ENCODE data around the gene APOL2.
"Not testable (repeated sequence)": the region's sequence is repeated elsewhere in the genome, so short reads cannot be mapped to it uniquely, and the experiment has no call there.

Gene APOL2

DNA sequence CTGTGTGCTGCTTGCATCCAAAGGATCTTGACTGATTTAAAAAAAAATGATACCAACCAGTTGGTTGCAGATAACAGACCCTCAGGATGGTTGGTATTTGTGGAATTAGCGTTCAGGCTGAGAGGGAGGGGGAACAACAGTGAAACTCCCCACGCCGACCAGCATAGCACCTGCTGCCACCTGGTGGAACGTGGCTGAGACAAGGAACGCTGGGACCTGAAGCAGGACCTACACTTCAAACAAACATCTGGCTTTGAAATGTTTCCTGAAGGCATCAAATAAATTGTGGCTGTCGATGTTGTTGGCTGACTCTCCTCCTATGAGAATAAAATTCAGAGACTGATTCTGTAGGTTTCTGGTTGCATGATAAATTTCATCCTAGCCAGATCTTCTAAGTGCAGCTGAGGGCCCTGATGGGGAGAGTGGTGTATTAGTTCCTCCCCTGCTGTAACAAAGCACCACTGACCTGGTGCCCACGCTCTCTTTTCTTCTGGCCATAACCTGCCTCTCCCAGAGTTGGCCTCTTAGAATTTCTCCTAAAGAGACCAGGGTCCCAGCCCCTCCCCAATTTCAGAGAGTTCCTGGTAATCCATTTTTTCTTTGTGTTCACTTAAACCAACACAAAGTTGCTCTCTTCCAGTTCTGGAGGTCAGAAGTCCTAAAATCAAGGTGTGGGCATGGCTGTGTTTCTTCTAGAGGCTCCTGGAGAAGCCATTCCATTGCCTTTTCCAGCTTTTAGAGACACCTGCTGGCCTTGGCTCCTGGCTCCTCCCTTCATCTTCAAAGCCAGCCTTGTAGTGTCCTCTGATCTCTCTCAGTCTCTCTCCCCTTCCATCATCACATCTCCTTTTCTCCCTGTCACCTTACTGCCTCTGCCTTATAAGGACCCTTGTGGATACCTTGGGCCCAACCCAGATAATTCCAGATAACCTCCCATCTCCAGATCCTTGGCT is 17.3 kb downstream of the APOL2 start:
- DNase-seq (ENCODE audit: low spot score): peak; percentile 64

DNA sequence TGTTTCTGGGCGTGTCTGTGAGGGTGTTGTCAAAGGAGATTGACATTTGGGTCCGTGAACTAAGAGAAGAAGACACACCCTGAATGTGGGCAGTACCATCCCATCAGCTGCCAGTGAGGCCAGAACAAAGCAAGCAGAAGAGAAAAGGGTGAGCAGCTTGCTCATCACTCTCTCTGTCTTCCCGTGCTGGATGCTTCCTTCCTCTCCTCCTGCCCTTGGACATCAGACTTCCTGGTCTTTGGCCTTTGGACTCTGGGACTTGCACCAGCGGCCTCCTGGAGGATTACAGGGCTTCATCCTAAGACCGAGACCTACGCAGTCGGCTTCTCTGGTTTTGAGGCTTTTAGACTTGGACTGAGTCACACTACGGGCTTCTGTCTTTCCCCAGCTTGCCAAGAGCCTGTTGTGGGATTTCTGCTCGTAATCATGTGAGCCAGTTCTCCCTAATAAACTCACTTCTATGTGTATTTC is 18.8 kb downstream of the APOL2 start:
- DNase-seq (ENCODE audit: low spot score): peak; percentile 62

DNA sequence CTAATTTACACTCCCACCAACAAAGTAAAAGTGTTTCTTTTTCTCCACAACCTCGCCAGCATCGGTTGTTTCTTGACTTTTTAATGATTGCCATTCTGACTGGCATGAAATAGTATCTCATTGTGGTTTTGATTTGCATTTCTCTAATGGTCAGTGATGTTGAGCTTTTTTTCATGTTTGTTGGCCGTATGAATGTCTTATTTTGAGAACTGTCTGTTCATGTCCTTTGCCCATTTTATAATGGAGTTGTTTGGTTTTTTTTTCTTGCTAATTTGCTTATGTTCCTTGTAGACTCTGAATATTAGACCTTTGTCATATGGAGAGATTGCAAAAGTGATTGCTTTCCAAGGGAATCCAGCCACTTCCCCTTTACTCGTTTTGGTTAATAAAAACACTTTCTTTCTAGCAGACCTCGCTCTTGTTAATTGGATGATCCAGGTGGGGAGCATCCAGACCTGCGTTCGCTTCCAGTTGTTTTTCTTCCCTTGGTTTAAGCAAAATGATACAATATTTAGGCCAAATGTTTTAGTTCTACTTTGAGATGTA is 20.6 kb downstream of the APOL2 start:
- no peak for DNase-seq (ENCODE audit: low spot score)

DNA sequence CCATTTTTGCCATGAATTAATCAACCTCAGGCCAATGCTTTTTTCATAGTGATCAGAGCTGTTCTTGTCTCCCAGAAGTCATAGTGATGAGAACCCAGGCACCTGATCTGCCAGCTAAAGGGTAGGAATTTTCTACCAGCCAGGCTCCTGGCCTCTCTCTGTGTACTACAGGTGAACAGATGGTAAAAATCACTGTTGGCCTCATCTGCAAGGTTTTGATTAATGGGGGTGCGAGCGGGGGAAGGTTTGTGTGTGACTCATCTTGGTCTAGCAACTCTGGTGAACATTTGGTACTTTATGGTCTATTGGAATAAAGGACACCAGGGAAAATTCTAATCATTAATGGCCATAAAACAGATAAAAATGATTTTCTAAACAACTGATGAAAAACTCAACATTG is 23.3 kb downstream of the APOL2 start:
- peak; percentile 94 for DNase-seq (ENCODE audit: low spot score)

DNA sequence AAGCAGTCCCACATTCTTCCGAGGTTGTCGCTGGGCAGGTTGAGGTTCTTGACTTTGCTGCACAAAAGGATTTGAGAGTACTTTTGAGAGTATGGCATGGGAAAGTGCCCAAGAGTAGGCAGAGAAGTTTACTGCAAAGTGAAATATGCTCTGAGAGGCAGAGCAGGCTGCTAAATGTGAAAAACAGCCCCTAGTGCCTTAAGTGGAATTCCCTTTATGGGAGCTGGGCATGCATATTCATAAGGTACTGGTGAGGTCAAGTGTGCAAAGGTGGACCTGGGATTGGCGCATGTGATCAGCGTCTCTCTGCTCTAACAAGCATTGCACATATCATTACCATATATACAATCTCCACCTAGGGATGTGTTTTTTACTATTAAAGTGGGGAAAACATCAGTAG is 25.7 kb downstream of the APOL2 start:
- no peak for DNase-seq (ENCODE audit: low spot score)

DNA sequence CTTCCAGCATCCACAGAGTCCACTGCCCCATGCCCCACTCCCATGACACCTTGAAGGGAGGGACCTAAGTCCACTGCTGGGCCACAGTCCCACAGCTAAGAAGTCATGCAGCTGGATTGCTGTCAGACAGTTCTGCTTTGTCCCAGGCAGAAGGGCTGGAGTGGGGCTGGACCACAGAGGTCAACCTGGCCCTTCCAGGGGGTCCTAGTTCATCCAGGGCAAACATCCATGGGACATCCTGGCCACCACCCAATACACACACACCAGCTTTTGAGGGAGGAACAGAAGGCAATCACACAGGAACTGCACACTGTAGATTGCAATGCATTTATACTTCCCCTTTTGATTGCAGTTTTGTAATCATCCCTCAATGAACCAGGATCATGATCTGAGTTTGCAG is 26.4 kb downstream of the APOL2 start:
- no peak for DNase-seq (ENCODE audit: low spot score)

DNA sequence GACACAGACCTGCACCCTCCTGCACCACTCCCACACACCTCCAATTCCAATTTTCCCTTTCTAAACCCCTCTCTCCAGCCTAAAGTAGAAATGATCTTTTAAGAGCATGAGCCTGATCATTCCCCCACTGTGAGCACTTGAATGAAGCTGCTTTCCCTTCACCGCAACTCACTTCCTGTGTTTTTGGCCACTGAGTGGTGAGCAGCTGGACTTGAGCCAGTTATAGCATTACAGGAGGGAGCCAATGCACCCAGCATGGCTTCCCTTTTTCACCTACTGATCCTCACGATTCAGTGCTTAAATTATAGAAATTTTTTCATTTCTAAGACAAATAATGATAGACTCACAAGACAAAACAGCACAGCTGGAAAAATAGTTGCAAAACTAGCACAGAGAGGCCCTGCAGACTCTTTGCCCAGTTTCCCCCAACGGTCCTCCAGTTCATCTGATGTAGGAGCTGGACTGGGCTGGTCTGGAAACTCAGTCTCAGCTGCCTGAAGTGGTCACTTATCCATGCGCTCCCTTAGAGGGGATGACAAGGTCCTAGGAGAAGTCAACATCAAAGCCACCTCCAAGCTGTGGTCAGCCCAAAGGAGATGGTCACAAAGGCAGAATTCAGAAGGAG is 28.0 kb downstream of the APOL2 start:
- DNase-seq (ENCODE audit: low spot score): no peak

DNA sequence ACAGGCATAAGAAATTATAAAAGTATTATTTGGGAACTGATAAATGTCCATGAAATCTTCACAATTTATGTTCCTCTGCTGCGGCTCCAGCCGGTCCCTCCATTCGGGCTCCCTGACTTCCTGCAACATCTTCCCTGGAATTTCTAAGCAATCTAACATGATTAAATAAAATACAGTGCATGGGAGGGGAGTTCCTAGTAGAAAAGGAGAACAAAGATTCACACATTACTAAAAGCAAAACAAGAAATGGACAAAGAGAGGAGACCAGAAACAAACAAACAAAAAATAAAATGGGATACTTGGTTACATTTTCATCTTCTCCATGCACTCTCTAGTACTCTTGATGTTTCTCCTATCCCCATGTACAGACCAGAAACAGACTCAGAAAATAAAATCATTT is 29.1 kb downstream of the APOL2 start:
- no peak for DNase-seq (ENCODE audit: low spot score)

DNA sequence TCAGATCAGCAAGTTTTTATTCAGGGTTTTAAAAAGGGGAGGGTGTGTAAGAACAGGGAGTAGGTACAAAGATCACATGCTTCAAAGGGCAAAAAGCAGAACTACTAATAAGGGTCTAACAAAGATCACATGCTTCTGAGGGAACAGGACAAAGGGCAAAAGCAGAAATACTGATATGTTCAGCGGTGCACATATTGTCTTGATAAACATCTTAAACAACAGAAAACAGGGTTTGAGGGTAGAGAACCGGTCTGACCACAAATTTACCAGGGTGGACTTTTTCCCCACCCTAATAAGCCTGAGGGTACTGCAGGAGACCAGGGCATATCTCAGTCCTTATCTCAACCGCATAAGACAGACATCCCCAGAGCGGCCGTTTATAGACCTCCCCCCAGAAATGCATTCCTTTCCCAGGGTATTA is 29.8 kb downstream of the APOL2 start:
- DNase-seq (ENCODE audit: low spot score): not testable (repeated sequence)

DNA sequence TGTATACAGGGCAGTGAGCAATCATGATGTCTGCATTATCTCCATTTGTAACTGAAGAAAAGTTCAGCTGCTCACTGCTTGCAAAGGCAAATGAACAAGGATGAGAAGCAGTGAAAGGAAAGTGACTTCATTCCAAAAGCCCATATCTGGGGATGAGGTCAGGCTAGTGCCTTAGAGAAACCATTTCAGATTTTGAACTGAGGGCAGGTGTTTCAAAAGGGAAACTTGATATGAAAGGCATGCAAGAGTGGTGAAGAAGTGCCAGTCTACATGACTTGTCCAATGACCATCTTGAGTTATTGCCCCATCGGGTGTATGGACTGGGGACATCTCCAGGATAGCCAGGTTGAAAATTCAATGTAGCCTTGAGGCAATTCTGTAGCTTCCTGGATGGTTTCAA is 30.4 kb downstream of the APOL2 start:
- DNase-seq (ENCODE audit: low spot score): no peak

DNA sequence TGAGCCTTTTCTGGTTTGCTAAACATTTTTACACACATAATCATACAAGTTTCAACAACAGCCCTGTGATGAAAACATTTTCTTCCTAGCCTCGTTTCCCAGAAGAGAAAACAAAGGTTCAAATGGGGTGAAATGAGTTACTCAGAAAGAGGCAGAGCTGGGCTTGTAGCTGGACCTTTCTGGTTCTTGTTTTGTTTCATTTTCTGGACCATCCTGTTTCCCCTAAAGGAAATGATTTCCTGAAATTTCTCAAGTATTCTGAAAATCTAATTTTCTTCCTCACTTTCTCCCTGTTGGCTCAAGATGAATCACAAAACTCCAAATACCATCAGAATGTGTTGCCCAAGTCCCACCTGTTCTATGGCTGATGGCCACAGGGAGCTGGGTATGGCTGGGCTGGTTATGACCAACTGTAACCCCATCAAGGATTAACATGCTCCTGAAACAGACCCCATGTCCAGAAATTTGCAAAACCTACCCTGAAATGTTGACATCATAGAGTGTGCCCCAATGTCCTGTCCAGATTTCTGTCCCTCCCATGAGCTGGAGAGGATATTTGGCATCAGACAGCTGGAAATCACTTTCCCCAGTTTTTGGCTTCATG is 31.1 kb downstream of the APOL2 start:
- DNase-seq (ENCODE audit: low spot score): no peak

DNA sequence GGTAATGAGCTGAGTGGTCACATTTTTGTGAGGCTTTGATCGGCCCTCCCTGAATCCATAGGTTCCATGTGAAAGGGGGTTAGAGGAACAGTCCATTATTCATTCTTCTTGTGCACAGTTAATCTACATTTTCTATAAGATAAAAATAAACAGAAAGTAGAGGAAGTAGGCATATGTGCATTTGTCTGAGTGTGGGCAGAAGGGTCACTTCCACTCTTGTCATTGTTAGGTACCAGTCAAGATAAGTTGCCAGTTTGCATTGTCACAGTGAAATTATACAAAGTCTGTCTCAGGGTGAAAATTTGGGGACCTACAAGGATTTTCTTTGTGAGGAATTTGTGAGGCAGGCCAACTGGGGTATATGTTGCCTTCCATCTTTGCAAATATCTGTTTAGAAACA is 33.1 kb downstream of the APOL2 start:
- DNase-seq (ENCODE audit: low spot score): no peak

DNA sequence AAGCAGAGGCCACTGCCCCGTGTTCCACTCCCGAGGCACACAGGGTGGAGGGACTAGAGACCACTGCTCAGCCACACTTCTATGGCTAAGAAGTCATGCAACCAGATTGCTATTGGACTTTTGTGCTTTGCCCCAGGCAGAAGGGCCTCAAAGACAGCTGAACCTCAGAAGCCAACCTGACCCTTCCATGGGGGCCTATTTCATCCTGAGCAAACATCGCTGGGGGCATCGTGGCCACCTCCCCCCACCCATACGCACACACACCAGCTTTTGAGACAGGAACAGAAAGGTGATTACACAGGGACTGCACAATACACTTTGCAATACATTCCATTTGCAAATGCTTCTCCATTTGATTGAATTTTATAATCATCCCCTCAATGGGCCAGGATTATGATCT is 33.8 kb downstream of the APOL2 start:
- not testable (repeated sequence) for DNase-seq (ENCODE audit: low spot score)

DNA sequence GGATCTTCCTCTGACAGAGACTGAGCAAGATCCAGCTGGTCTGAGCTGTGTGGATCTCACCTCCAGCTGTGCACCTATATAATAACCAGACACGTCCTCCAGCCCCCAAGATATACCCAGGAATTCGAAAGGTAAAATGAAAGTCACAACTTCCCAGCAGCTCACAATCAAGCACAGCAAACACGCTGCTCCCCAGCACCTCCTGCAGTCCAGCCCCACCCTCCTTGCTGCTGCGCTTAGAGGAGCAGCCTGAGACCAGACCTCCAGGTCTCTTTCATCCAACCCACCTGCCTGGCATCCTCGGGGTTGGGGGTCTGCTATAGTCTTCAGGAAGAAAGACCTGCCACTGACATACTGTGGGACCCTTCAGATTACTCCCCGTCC is 34.7 kb downstream of the APOL2 start:
- no peak for DNase-seq (ENCODE audit: low spot score)

DNA sequence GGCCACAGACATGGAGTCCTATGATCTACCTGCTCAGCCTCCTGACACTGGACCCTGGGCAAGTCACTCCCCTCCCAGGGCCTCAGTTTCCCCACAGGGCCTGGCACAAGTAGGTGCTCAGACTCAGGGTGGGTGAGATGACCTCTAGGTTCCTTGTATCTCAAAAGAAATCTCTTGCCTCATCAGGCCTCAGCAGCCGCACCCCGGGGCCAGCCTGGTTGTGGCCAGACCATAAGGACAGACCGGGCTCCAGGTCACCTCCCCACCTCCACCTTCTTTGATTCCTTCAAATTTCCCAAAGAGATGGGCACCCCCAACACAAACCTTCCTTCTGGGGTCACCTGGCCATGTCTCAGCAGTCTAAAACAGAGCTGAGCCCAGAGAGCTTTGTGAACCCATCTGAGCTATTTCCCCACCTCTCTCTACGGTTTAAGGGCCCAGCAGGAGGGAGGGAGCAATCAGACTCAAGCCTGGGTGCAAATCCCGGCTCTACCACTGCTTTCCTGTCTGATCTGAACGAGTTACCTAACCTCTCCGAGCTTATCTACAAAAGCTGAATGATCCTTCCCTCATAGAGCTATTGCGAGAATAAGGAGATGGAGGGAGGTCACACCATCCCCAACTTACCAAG is 35.2 kb downstream of the APOL2 start:
- DNase-seq (ENCODE audit: low spot score): no peak

DNA sequence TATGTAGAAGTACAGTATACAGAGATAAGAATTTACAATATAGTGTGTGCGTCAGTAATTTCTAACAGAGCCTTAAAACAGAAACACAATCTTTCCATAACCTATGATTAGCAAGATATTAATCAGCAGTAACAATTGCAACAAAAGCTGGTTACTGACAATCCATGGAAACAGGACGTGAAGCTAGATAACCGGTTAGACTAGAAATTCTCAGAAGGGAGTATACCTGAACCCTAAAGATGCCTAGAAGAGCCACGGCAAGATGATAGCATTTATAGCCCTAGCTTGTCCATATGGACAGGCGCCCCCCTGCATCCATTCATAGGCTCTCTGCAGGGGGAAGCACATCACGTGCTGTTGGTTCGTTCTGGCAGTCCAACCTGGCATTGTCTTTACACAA is 35.9 kb downstream of the APOL2 start:
- DNase-seq (ENCODE audit: low spot score): not testable (repeated sequence)

DNA sequence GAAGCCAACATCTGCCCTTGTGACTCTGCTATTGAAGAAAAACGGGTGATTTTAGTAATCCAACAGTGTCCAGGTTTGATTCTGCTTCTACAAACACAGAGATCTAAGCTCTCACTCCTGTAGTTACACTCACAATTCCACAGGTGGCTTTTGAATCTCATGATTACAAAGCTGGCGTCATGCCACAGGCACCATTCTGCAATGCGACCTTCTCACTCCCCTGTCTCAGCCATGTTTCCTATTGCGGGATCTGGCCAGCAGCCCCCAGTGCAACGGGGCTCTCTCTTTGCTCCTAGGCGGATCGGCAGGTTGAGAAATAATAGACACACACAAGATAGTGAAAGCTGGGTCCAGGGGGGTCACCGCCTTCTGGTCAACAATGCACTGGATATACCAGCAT is 36.4 kb downstream of the APOL2 start:
- not testable (repeated sequence) for DNase-seq (ENCODE audit: low spot score)

DNA sequence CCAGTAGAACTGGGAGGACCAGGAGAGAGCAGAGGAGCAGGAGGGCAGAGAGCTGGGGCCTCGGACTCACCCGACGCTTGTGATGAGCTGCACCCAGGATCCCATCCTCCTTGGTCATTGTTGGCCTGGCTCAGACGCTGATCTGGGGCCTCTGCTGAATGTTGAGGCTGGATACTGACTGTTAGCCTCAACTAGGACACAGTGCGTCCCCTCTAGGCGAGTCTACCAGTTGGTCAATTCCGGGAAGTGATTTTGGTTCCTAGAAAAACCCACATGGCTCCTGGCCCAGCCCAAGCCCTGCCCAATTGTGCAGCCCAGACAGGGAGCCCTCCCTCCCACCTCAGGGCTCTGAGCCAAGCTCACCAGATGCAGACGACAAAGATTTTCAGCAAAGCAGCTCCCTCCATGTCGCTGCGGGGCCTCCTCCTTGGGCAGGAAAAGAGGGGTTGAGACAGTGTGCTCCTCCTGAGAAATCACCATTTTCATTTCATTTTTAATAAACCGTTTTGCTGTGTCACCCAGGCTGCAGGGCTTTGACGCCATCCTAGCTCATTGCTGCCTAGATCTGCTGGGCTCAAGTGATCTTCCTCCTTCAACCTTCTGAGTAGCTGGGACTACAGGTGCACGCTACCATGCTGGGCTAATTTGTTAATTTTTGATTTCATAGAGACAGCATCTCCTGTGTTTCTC is 37.6 kb downstream of the APOL2 start, which contains the start of gene APOL4:
Gene APOL4 (minus strand): TSS at position 180 of the 690 bp plus-strand sequence. CDS start 75 bp downstream, at position 105.
- peak; percentile 50 for DNase-seq (ENCODE audit: low spot score)

DNA sequence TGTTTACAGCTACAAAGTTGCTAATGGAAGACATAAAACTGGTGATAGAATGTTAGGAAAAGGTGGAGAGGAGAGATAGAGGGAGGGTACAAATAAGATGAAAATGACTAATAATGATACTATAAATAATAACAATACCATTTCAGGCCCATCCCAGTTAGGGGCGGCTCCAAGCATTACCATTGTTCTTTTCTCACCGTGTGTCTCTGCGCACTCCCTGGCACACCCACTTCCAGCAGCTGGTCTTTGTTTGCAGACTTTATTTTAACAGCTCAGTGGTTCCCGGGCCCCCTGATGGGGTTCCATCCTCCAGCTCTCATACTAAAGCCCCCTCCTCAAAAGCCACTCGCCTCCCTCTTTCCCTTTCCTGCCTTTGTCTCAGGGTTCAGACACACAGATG is 38.3 kb downstream of the APOL2 start:
- not testable (repeated sequence) for DNase-seq (ENCODE audit: low spot score)

DNA sequence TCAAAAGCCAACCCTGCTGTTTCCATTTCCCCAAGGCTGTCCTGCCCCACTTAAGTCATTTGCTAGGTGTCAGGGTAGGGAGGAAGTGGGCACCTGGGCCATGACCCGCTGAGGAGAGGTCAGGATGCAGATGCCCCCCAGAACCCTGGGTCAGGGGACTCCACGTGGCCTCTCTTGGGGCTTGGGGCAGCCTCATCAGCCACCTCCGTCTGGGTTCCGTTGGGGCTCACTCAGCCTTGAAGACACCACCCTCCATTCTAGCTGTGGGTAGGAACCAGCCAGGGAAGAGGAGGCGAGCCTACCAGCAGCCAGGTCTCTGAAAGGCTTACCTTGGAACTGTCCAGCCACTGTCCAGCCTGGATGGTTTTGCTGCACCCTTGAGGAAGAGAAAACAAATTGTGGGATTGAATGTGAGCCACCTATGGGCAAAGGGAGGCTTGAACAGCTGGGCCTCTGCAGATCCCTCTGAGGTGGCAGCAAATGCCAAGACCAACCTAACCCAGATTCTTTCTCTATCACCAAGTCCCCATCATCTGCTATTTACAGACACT is 40.3 kb downstream of the APOL2 start:
- no peak for DNase-seq (ENCODE audit: low spot score)

DNA sequence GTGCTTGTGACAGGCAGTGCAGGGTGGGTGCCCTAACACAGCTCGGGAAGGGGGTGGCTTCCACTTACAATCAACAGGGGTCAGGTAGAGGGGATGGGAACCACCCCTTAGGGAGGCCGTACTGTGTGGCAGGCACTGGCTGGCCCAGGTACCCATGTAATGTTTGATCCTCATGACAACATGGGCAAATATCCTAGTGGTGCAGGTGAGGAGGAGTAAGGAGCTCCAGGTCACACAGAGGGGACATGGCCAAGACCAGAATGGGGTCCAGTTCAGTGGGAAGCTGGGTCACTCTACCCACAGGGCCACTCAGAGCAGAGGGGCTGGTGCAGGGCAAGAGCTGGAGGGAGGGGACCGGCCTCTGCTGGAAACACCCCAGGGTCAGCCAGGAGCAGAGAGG is 40.8 kb downstream of the APOL2 start:
- DNase-seq (ENCODE audit: low spot score): no peak
